HFFc6 (cell line): ENCODE measurements around the gene DESI1. TPM values are rescaled to one million over a fixed set of nuclear protein-coding genes. Genes with fewer than 3 reads are reported as not detected.

Source experiments
- DNase-seq: peaks from one replicate; pipeline ENCODE4 v3.0.0-alpha.2; 2018
- H3K27ac Mint-ChIP-seq: 2 replicates; pipeline ENCODE4 v1.8.0; 2020; ENCODE audit warnings: mild to moderate bottlenecking, mixed read lengths
- H3K27me3 Mint-ChIP-seq: 2 replicates; pipeline ENCODE4 v1.8.0; 2021; ENCODE audit warnings: mild to moderate bottlenecking, moderate library complexity, mixed read lengths; ENCODE audit not compliant: insufficient read depth
- H3K36me3 Mint-ChIP-seq: 2 replicates; pipeline ENCODE4 v1.8.0; 2021; ENCODE audit warnings: low read depth, mixed read lengths
- H3K4me1 Mint-ChIP-seq: 2 replicates; pipeline ENCODE4 v1.8.0; 2020; ENCODE audit warnings: low read depth, mixed read lengths
- H3K4me3 Mint-ChIP-seq: 2 replicates; pipeline ENCODE4 v1.8.0; 2020; ENCODE audit warnings: mild to moderate bottlenecking, moderate library complexity, mixed read lengths
- H3K9me3 Mint-ChIP-seq: 2 replicates; pipeline ENCODE4 v1.8.0; 2020; ENCODE audit warnings: mild to moderate bottlenecking, mixed read lengths
- total RNA-seq, 6 experiments: library from RNA; stranded (reverse); fragmentation: NEBNext Ultra II Directional; extraction: Animal tissue kit (Norgen Biotek cat#: 25700); gene quantifications; 2 replicates in 1 of 6; 3 replicates in 5 of 6; pipeline ENCODE4 v1.2.3, GENCODE V29; 2021
- TF ChIP-seq, protein P1 (sequence below): fragments of 200-600 bp; sonication (generic); IDR thresholded peaks from 2 replicates; pipeline ENCODE4 v1.5.0; 2021; ENCODE audit warnings: antibody characterized with exemption, mild to moderate bottlenecking

Gene DESI1
- total RNA-seq, 6 experiments from 2014 or later = 41.4 to 53.3 (median 46.1) TPM

- Mint-ChIP-seq H3K27ac (peak overlapping the region; percentile 58; the same call in 1 of the 2 replicates), H3K4me1 (peaks cover 47% of the 10 kb centered on the region), H3K4me3 (no peak overlapping the region), H3K27me3 (no peaks in the 10 kb centered on the region; the same call in 1 of the 2 replicates), H3K36me3 (no peaks in the 10 kb centered on the region), H3K9me3 (no peaks in the 10 kb centered on the region)
- TF ChIP-seq, protein P1, sequence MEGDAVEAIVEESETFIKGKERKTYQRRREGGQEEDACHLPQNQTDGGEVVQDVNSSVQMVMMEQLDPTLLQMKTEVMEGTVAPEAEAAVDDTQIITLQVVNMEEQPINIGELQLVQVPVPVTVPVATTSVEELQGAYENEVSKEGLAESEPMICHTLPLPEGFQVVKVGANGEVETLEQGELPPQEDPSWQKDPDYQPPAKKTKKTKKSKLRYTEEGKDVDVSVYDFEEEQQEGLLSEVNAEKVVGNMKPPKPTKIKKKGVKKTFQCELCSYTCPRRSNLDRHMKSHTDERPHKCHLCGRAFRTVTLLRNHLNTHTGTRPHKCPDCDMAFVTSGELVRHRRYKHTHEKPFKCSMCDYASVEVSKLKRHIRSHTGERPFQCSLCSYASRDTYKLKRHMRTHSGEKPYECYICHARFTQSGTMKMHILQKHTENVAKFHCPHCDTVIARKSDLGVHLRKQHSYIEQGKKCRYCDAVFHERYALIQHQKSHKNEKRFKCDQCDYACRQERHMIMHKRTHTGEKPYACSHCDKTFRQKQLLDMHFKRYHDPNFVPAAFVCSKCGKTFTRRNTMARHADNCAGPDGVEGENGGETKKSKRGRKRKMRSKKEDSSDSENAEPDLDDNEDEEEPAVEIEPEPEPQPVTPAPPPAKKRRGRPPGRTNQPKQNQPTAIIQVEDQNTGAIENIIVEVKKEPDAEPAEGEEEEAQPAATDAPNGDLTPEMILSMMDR = no peak
- peak; percentile 49 for DNase-seq
Measured at GRCh38 chr22:41557401-41558240, 63.2 kb downstream of the DESI1 start.

DNA sequence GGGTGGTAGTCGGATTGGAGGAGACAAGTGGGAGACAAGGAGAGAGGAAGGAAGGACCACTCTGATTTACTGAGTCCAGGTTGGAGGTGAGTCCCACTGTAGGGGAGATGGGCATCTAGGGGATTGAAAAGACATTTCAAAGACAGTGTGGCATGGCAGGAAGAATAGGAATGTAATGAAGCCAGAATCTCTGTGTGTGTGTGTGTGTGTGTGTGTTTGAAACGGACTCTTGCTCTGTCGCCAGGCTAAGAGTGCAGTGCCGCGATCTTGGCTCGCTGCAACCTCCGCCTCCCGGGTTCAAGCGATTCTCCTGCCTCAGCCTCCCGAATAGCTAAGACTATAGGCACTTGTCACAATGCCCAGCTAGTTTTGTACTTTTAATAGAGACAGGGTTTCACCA is 64.3 kb downstream of the DESI1 start:
- Mint-ChIP-seq H3K27me3 (no peaks in the 10 kb centered on the region; the same call in 1 of the 2 replicates), H3K4me1 (peaks cover 36% of the 10 kb centered on the region), H3K36me3 (no peaks in the 10 kb centered on the region), H3K9me3 (no peaks in the 10 kb centered on the region), H3K27ac (no peak overlapping the region), H3K4me3 (no peak overlapping the region)
- DNase-seq = no peak
- TF ChIP-seq, protein P1 = no peak

- peaks cover 25% of the 10 kb centered on the region for H3K4me1 Mint-ChIP-seq
- H3K27me3 Mint-ChIP-seq = no peaks in the 10 kb centered on the region; the same call in 1 of the 2 replicates
- DNase-seq = no peak
- H3K4me3 Mint-ChIP-seq = no peak overlapping the region
- no peaks in the 10 kb centered on the region for H3K9me3 Mint-ChIP-seq
- no peak overlapping the region for H3K27ac Mint-ChIP-seq
- TF ChIP-seq, protein P1 = no peak
- no peaks in the 10 kb centered on the region for H3K36me3 Mint-ChIP-seq
Measured at GRCh38 chr22:41555325-41555982, 65.4 kb downstream of the DESI1 start.

GRCh38 chr22:41551877-41552582 is 68.8 kb downstream of the DESI1 start:
- no peak overlapping the region for H3K4me3 Mint-ChIP-seq
- no peaks in the 10 kb centered on the region; the same call in 1 of the 2 replicates for H3K27me3 Mint-ChIP-seq
- peaks cover 10% of the 10 kb centered on the region for H3K4me1 Mint-ChIP-seq

DNA sequence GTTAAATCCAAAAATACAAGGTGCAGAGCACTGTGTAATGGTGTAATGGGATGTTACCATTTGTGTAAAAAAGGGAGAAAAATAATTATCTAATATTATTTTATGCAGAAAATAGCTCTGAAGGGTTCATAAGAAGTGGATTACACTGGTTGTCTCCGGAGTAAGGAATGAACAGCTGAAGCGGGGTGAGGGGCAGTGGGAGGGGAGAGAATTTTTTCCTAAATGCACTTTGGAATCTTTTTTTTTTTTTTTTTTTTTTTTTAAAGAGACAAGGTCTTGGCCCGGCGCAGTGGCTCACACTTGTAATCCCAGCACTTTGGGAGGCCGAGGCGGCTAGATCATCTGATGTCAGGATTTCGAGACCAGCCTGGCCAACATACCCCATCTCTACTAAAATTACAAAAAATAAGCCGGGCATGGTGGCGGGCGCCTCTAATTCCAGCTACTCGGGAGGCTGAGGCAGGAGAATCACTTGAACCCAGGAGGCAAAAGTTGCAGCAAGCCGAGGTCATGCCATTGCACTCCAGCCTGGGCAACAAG is 69.8 kb downstream of the DESI1 start:
- TF ChIP-seq, protein P1 = no peak
- Mint-ChIP-seq H3K27me3 (no peaks in the 10 kb centered on the region; the same call in 1 of the 2 replicates), H3K27ac (no peak overlapping the region), H3K9me3 (no peaks in the 10 kb centered on the region), H3K4me1 (no peaks in the 10 kb centered on the region), H3K4me3 (no peak overlapping the region), H3K36me3 (no peaks in the 10 kb centered on the region)
- no peak for DNase-seq

More at GRCh38 chr22:41551877-41552582, 68.8 kb downstream of the DESI1 start:
- no peak overlapping the region for H3K27ac Mint-ChIP-seq
- H3K9me3 Mint-ChIP-seq = no peaks in the 10 kb centered on the region
- DNase-seq = no peak
- TF ChIP-seq, protein P1 = no peak
- H3K36me3 Mint-ChIP-seq = no peaks in the 10 kb centered on the region
